T-helper 1 cell treated with Interleukin-12 subunit alpha and Interleukin-12 subunit beta and Interleukin-4 antibody, amounts not matched to agents 30 μg/mL and 1 μg/mL, for 36 hours (primary cell): ENCODE data around the gene E2F2.

ENCODE experiments used
- H3K27ac Mint-ChIP-seq: one replicate; pipeline ENCODE4 v1.8.0; 2021; ENCODE audit warnings: mild to moderate bottlenecking, mixed read lengths
- H3K27me3 Mint-ChIP-seq: one replicate; pipeline ENCODE4 v1.8.0; 2021; ENCODE audit warnings: low read depth, mixed read lengths
- H3K36me3 Mint-ChIP-seq: one replicate; pipeline ENCODE4 v1.8.0; 2021; ENCODE audit warnings: low read depth, mixed read lengths
- H3K4me1 Mint-ChIP-seq: one replicate; pipeline ENCODE4 v1.8.0; 2021; ENCODE audit warnings: low read depth, mixed read lengths
- H3K4me3 Mint-ChIP-seq: one replicate; pipeline ENCODE4 v1.8.0; 2021; ENCODE audit warnings: mild to moderate bottlenecking, moderate library complexity, mixed read lengths
- H3K9me3 Mint-ChIP-seq: one replicate; pipeline ENCODE4 v1.8.0; 2021; ENCODE audit warnings: mixed read lengths

The E2F2 gene

DNA sequence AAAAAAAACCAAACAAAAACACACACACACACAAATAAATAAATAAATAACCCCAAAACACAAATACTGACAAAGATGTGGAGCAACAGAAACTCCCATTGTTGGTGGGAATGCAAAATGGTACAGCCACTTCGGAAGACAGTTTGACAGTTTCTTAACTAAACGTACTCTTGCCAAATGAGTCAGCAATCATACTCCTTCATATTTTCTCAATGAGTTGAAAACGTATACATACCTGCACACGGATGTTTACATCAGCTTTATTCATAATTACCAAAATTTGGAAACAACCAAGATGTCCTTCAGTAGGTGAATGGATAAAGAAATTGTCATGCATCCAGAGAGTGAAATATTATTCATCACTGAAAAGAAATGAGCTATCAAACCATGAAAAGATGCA is 70.5 kb downstream of the E2F2 start:
- H3K4me1 Mint-ChIP-seq = peaks cover 4% of the 10 kb centered on the region
- no peak overlapping the region for H3K4me3 Mint-ChIP-seq
- no peak overlapping the region for H3K27ac Mint-ChIP-seq
- no peaks in the 10 kb centered on the region for H3K9me3 Mint-ChIP-seq
- no peaks in the 10 kb centered on the region for H3K36me3 Mint-ChIP-seq
- peaks cover 15% of the 10 kb centered on the region for H3K27me3 Mint-ChIP-seq

DNA sequence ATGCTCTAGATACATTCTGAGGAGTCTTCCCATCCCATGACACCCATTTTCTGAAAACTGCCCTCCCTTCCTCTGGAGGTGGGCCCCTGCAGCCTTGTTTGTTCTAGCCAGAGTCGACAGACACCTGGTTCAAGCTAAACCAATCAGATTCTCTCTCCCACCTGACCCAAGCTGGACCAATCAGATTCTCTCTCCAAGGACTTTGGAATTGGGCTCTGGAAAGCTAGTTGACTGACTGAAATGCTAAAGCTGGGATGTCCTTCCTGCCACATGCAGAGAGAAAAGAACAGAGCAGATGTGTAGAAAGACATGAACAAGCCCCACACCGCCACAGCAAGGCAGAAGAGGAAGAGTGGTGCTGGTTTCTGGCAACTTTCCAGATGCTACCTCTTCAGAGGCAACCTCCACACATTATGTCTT is 71.7 kb downstream of the E2F2 start:
- Mint-ChIP-seq H3K27me3 (peaks cover 20% of the 10 kb centered on the region), H3K9me3 (no peaks in the 10 kb centered on the region), H3K4me3 (no peak overlapping the region), H3K36me3 (no peaks in the 10 kb centered on the region), H3K27ac (no peak overlapping the region), H3K4me1 (peaks cover 6% of the 10 kb centered on the region)
